HCT116 (cell line): Measurements from ENCODE around the gene USP9X. TPM values are rescaled to one million over a fixed set of nuclear protein-coding genes. Genes with fewer than 3 reads are reported as not detected.

Experiments
- ATAC-seq: fragments of 200-7000 bp; cut with Tn5 transposase; 2 replicates; pipeline ENCODE4 v1.9.1; 2020; ENCODE audit warnings: mild to moderate bottlenecking, moderate library complexity
- BruUV-seq: library from RNA; stranded (reverse); fragments of 400-500 nt; replicated peaks from 2 replicates; lab custom pipeline; 2021; lab: Mats Ljungman, UMichigan
- CTCF ChIA-PET: fragments of 300-600 bp; sonication (Branson Sonifier 250); formaldehyde crosslinking; loops from one replicate; lab custom pipeline; 2021; ENCODE audit warnings: antibody characterized with exemption; lab: Charles Lee
- POLR2A ChIA-PET: fragments of 300-600, 350-600 bp; sonication (Branson Sonifier 250); formaldehyde crosslinking; loops from one replicate; lab custom pipeline; 2021; ENCODE audit warnings: antibody characterized with exemption; lab: Charles Lee
- RAD21 ChIA-PET, 2 experiments: fragments of 300-600 bp; sonication (Branson Sonifier 250); formaldehyde crosslinking; loops; one replicate each; lab custom pipeline; 2023; ENCODE audit warnings: low total read pairs in 2 of 2; ENCODE audit not compliant: uncharacterized antibody in 2 of 2, unreplicated experiment in 2 of 2, low non-redundant PET in 1 of 2; lab: Charles Lee
- DNase-seq: peaks from one replicate; pipeline ENCODE4 v3.0.0-alpha.2; 2010; ENCODE audit warnings: low read depth, low spot score
- H2AFZ ChIP-seq: fragments of 200-600 bp; shearing (Covaris generic), sonication (generic); 2 replicates; pipeline ENCODE4 v1.6.1; 2017; ENCODE audit warnings: low read depth, mixed run types, mixed read lengths, antibody characterized with exemption, low read length; ENCODE audit not compliant: poor library complexity, severe bottlenecking
- H3K27ac ChIP-seq: 2 replicates; pipeline ENCODE4 v1.5.1; 2012; ENCODE audit warnings: low read depth, low read length
- H3K27me3 ChIP-seq: fragments of 200-600 bp; sonication (generic); 2 replicates; pipeline ENCODE4 v1.6.1; 2016; ENCODE audit warnings: mixed run types, low read length, mixed read lengths; ENCODE audit not compliant: insufficient read depth
- H3K36me3 ChIP-seq, 2 experiments: fragments of 200-500 bp in 1 of 2; fragments of 200-600 bp in 1 of 2; sonication (Bioruptor generic) in 1 of 2; sonication (generic) in 1 of 2; 2 replicates each; pipeline versions ENCODE4 v1.5.1 to v1.6.1; 2014 to 2016; ENCODE audit warnings: low read length in 2 of 2, inconsistent platforms in 1 of 2, mixed read lengths in 1 of 2, mixed run types in 1 of 2; ENCODE audit not compliant: insufficient read depth in 2 of 2, control insufficient read depth in 1 of 2
- H3K4me1 ChIP-seq, 2 experiments: fragments of 200-600 bp in 1 of 2; sonication (generic) in 1 of 2; 2 replicates each; pipeline versions ENCODE4 v1.5.1 to v1.6.1; 2012 to 2017; ENCODE audit warnings: low read length in 2 of 2, inconsistent platforms in 1 of 2, mild to moderate bottlenecking in 1 of 2, mixed read lengths in 1 of 2, mixed run types in 1 of 2, moderate library complexity in 1 of 2; ENCODE audit not compliant: insufficient read depth in 2 of 2, control insufficient read depth in 1 of 2
- H3K4me2 ChIP-seq: fragments of 200-600 bp; sonication (generic); 2 replicates; pipeline ENCODE4 v1.6.1; 2017; ENCODE audit warnings: mixed run types, low read length, mixed read lengths
- H3K4me3 ChIP-seq, 2 experiments: fragments of 200-600 bp in 1 of 2; sonication (generic) in 1 of 2; replicated peaks in 1 of 2; 2 replicates each; pipeline ENCODE4 v1.5.1; 2011 to 2016; ENCODE audit warnings: low read length in 2 of 2, control low read depth in 1 of 2, low read depth in 1 of 2, mild to moderate bottlenecking in 1 of 2, mixed read lengths in 1 of 2, mixed run types in 1 of 2
- H3K79me2 ChIP-seq: fragments of 200-600 bp; sonication (generic); 2 replicates; pipeline ENCODE4 v1.6.1; 2017; ENCODE audit warnings: mild to moderate bottlenecking, mixed run types, low read length, moderate library complexity, mixed read lengths; ENCODE audit not compliant: insufficient read depth
- H3K9ac ChIP-seq: fragments of 200-600 bp; sonication (generic); 2 replicates; pipeline ENCODE4 v1.6.1; 2016; ENCODE audit warnings: low read length, mixed read lengths
- H3K9me2 ChIP-seq: fragments of 200-600 bp; sonication (generic), shearing (Covaris generic); 2 replicates; pipeline ENCODE4 v1.6.1; 2017; ENCODE audit warnings: mixed run types, mild to moderate bottlenecking, moderate library complexity; ENCODE audit not compliant: insufficient read depth
- H3K9me3 ChIP-seq, 2 experiments: fragments of 200-500 bp in 1 of 2; fragments of 200-600 bp in 1 of 2; sonication (Bioruptor generic) in 1 of 2; sonication (generic) in 1 of 2; 2 replicates each; pipeline ENCODE4 v1.6.1; 2014 to 2017; ENCODE audit warnings: low read length in 2 of 2, mixed read lengths in 2 of 2, inconsistent platforms in 1 of 2, low read depth in 1 of 2, mild to moderate bottlenecking in 1 of 2, mixed run types in 1 of 2, moderate library complexity in 1 of 2; ENCODE audit not compliant: control insufficient read depth in 1 of 2, insufficient read depth in 1 of 2
- H4K20me1 ChIP-seq: fragments of 200-600 bp; sonication (generic), shearing (Covaris generic); 2 replicates; pipeline ENCODE4 v1.6.1; 2017; ENCODE audit warnings: mixed run types, mild to moderate bottlenecking, moderate library complexity; ENCODE audit not compliant: insufficient read depth
- CBX3 ChIP-seq: IDR thresholded peaks from 2 replicates; pipeline ENCODE4 v1.6.1; 2012; ENCODE audit warnings: low read depth
- CEBPB ChIP-seq: IDR thresholded peaks from 2 replicates; pipeline ENCODE4 v1.6.1; 2012; ENCODE audit warnings: low read depth
- EGR1 ChIP-seq: IDR thresholded peaks from 2 replicates; pipeline ENCODE4 v1.6.1; 2012; ENCODE audit warnings: low read depth
- ELF1 ChIP-seq: IDR thresholded peaks from 2 replicates; pipeline ENCODE4 v1.6.1; 2012; ENCODE audit warnings: low read depth, borderline replicate concordance
- FOSL1 ChIP-seq: IDR thresholded peaks from 2 replicates; pipeline ENCODE4 v1.6.1; 2012; ENCODE audit warnings: low read depth
- JUND ChIP-seq: IDR thresholded peaks from 2 replicates; pipeline ENCODE4 v1.6.1; 2012
- POLR2A ChIP-seq: IDR thresholded peaks from 2 replicates; pipeline ENCODE4 v1.7.0; 2011; ENCODE audit warnings: borderline replicate concordance; ENCODE audit not compliant: insufficient read depth, insufficient read length; ENCODE audit errors: extremely low read depth
- POLR2AphosphoS5 ChIP-seq: IDR thresholded peaks from 2 replicates; pipeline ENCODE4 v1.6.1; 2011; ENCODE audit warnings: mild to moderate bottlenecking, low read depth, low read length, moderate library complexity
- RAD21 ChIP-seq: IDR thresholded peaks from 2 replicates; pipeline ENCODE4 v1.6.1; 2012; ENCODE audit warnings: low read depth, mild to moderate bottlenecking
- SP1 ChIP-seq: IDR thresholded peaks from 2 replicates; pipeline ENCODE4 v1.6.1; 2012; ENCODE audit warnings: low read depth
- SRF ChIP-seq: IDR thresholded peaks from 2 replicates; pipeline ENCODE4 v1.6.1; 2012; ENCODE audit warnings: low read depth
- TCF7L2 ChIP-seq: IDR thresholded peaks from 2 replicates; pipeline ENCODE4 v1.7.0; 2011; ENCODE audit warnings: borderline replicate concordance, inconsistent platforms; ENCODE audit not compliant: insufficient read depth, insufficient read length; ENCODE audit errors: extremely low read depth
- ZFX ChIP-seq: fragments of 450-650 bp; IDR thresholded peaks from 2 replicates; pipeline ENCODE4 v1.6.1; 2017
- ZNF274 ChIP-seq: fragments of 200-500 bp; sonication (Bioruptor generic); IDR thresholded peaks from 2 replicates; pipeline ENCODE4 v1.6.1; 2014; ENCODE audit warnings: mild to moderate bottlenecking, low read depth, low read length, inconsistent platforms
- intact Hi-C: fragments of 100-400 bp; cut with micrococcal nuclease; formaldehyde crosslinking; loops from 2 replicates; pipeline ENCODE4 v1.10.0; 2022
- total RNA-seq: library from RNA; stranded (reverse); gene quantifications from one replicate; pipeline ENCODE4 v1.2.1, GENCODE V29; 2021; ENCODE audit not compliant: unreplicated experiment
- TF ChIP-seq, protein P1 (sequence below): IDR thresholded peaks from 2 replicates; pipeline ENCODE4 v1.6.1; 2012
- TF ChIP-seq, protein P2 (sequence below): IDR thresholded peaks from 2 replicates; pipeline ENCODE4 v1.6.1; 2012; ENCODE audit warnings: low read depth
- TF ChIP-seq, protein P3 (sequence below): IDR thresholded peaks from 2 replicates; pipeline ENCODE4 v1.6.1; 2012
- TF ChIP-seq, protein P4 (sequence below), 3 experiments: fragments of 200-600 bp in 1 of 3; sonication (generic) in 1 of 3; IDR thresholded peaks in 2 of 3; conservative IDR thresholded peaks in 1 of 3; 2 replicates each; pipeline ENCODE4 v1.5.1; 2012 to 2017; ENCODE audit warnings: low read depth in 2 of 3, low read length in 2 of 3, antibody characterized with exemption in 1 of 3, borderline replicate concordance in 1 of 3, control low read depth in 1 of 3, mild to moderate bottlenecking in 1 of 3, mixed read lengths in 1 of 3, mixed run types in 1 of 3, moderate library complexity in 1 of 3; ENCODE audit not compliant: insufficient read depth in 1 of 3

The USP9X gene
- total RNA-seq, 1 experiment from 2014 or later = 52.4 TPM

DNA sequence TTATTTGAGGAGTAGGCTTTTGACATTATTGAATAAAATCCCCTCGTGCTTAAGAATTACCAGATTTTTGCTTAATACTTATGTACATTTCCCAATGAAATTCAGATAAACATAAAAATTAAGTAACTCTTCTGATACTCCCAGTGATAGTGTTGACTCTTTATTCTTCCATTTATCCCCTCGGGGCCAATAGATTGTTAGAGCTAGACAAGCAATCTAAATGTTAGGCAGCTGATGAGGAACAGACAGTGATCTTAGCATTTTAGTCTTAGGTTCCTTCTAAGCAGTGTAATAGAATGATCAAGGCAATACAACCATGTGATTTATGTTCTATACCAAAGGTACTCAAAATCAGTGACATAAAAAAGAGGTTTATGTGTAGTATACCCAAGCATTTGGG lies 68.7 kb downstream of the USP9X start:
- ChIA-PET POLR2A (no interaction called here), CTCF (no interaction called here)
- Histone ChIP-seq H3K9ac (no peak overlapping the region), H3K27me3 (no peaks in the 10 kb centered on the region), H4K20me1 (no peaks in the 10 kb centered on the region)
- TF ChIP-seq ZFX = no peak
- no peak for TF ChIP-seq FOSL1
- TF ChIP-seq, all 23 proteins: peak for 0
- H3K9me3 ChIP-seq = no peaks in the 10 kb centered on the region
- intact Hi-C loops = no loop called here
- BruUV-seq = no TSS peak
- peaks cover 0 to 5% of the 10 kb centered on the region in 2 experiments; a peak in 2 of 4 replicates for H3K36me3 ChIP-seq
- H3K4me3 ChIP-seq = no peak overlapping the region
- no peaks in the 10 kb centered on the region for H3K9me2 ChIP-seq
- H2AFZ ChIP-seq = no peak overlapping the region
- no peak overlapping the region for H3K4me2 ChIP-seq
- no peaks in the 10 kb centered on the region for H3K79me2 ChIP-seq
- no peak overlapping the region for H3K27ac ChIP-seq
- H3K4me1 ChIP-seq = peaks cover 0 to 2% of the 10 kb centered on the region in 2 experiments; a peak in 1 of 4 replicates
- ATAC-seq = no peak
- DNase-seq = no peak
- RAD21 ChIA-PET = no interaction called here

DNA sequence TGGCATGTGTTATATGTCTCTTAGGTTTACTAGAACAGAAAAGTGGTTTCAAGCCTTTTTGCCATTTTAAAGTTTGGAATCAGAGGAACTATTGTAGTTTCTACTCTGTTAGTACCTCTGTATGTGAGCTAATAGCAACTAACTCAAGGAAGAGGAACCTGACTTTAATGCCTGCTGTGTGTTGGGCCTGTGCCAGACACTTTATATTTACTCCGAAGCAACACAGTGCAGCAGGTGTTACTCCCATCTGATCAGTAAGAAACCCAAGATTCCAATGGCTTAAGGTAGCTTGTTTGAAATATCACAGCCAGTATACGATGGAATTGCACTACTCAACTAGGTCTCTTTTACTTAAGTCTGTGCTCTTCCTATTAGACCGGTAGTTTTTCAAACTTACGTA lies 79.2 kb downstream of the USP9X start:
- H3K9ac ChIP-seq = no peak overlapping the region
- ChIA-PET CTCF (no interaction called here), POLR2A (no interaction called here), RAD21 (no interaction called here)
- no peaks in the 10 kb centered on the region for H3K9me3 ChIP-seq
- no peak for ATAC-seq
- no peak overlapping the region for H2AFZ ChIP-seq
- no peak overlapping the region for H3K4me2 ChIP-seq
- H3K4me1 ChIP-seq = no peaks in the 10 kb centered on the region
- H3K79me2 ChIP-seq = no peaks in the 10 kb centered on the region
- no peak overlapping the region for H3K27ac ChIP-seq
- no peak for TF ChIP-seq ELF1
- TF ChIP-seq CEBPB = no peak
- no peak for TF ChIP-seq SRF
- TF ChIP-seq POLR2AphosphoS5 = no peak
- no peak for TF ChIP-seq SP1
- TF ChIP-seq POLR2A = no peak
- no peak for TF ChIP-seq RAD21
- TF ChIP-seq, protein P1, sequence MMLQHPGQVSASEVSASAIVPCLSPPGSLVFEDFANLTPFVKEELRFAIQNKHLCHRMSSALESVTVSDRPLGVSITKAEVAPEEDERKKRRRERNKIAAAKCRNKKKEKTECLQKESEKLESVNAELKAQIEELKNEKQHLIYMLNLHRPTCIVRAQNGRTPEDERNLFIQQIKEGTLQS = no peak
- TF ChIP-seq, protein P2, sequence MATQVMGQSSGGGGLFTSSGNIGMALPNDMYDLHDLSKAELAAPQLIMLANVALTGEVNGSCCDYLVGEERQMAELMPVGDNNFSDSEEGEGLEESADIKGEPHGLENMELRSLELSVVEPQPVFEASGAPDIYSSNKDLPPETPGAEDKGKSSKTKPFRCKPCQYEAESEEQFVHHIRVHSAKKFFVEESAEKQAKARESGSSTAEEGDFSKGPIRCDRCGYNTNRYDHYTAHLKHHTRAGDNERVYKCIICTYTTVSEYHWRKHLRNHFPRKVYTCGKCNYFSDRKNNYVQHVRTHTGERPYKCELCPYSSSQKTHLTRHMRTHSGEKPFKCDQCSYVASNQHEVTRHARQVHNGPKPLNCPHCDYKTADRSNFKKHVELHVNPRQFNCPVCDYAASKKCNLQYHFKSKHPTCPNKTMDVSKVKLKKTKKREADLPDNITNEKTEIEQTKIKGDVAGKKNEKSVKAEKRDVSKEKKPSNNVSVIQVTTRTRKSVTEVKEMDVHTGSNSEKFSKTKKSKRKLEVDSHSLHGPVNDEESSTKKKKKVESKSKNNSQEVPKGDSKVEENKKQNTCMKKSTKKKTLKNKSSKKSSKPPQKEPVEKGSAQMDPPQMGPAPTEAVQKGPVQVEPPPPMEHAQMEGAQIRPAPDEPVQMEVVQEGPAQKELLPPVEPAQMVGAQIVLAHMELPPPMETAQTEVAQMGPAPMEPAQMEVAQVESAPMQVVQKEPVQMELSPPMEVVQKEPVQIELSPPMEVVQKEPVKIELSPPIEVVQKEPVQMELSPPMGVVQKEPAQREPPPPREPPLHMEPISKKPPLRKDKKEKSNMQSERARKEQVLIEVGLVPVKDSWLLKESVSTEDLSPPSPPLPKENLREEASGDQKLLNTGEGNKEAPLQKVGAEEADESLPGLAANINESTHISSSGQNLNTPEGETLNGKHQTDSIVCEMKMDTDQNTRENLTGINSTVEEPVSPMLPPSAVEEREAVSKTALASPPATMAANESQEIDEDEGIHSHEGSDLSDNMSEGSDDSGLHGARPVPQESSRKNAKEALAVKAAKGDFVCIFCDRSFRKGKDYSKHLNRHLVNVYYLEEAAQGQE = no peak
- TF ChIP-seq, protein P3, sequence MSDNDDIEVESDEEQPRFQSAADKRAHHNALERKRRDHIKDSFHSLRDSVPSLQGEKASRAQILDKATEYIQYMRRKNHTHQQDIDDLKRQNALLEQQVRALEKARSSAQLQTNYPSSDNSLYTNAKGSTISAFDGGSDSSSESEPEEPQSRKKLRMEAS = no peak
- TF ChIP-seq JUND = no peak
- TF ChIP-seq CBX3 = no peak
- TF ChIP-seq FOSL1 = no peak
- TF ChIP-seq ZFX = no peak
- TF ChIP-seq EGR1 = no peak
- TF ChIP-seq, protein P4, sequence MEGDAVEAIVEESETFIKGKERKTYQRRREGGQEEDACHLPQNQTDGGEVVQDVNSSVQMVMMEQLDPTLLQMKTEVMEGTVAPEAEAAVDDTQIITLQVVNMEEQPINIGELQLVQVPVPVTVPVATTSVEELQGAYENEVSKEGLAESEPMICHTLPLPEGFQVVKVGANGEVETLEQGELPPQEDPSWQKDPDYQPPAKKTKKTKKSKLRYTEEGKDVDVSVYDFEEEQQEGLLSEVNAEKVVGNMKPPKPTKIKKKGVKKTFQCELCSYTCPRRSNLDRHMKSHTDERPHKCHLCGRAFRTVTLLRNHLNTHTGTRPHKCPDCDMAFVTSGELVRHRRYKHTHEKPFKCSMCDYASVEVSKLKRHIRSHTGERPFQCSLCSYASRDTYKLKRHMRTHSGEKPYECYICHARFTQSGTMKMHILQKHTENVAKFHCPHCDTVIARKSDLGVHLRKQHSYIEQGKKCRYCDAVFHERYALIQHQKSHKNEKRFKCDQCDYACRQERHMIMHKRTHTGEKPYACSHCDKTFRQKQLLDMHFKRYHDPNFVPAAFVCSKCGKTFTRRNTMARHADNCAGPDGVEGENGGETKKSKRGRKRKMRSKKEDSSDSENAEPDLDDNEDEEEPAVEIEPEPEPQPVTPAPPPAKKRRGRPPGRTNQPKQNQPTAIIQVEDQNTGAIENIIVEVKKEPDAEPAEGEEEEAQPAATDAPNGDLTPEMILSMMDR (IDR thresholded peaks at IDR 0.05 in 2 of 3, conservative IDR thresholded peaks at IDR 0.05 in 1 of 3; ENCODE audit: borderline replicate concordance in 1 of 3, insufficient read depth in 1 of 3, low read depth in 2 of 3, low read length in 2 of 3) = no peak
- TF ChIP-seq ZNF274 = no peak
- no peak for TF ChIP-seq TCF7L2
- intact Hi-C loops = no loop called here
- H4K20me1 ChIP-seq = no peaks in the 10 kb centered on the region
- H3K4me3 ChIP-seq = no peak overlapping the region
- DNase-seq = no peak
- H3K9me2 ChIP-seq = no peaks in the 10 kb centered on the region
- no TSS peak for BruUV-seq
- no peaks in the 10 kb centered on the region for H3K27me3 ChIP-seq
- no peaks in the 10 kb centered on the region; a peak in 1 of 4 replicates for H3K36me3 ChIP-seq
